MM.1S (cell line): ENCODE data around the gene KCNN2.
A peak's percentile ranks its signal among the peaks of the same experiment; 100 is the strongest.

Experiments
- DNase-seq: peaks from one replicate; pipeline ENCODE4 v3.0.0-alpha.2; 2015
- H2AFZ ChIP-seq: fragments of 300-600 bp; sonication (generic); 2 replicates; pipeline ENCODE4 v1.6.0; 2016; ENCODE audit warnings: antibody characterized with exemption, low read length
- H3F3A ChIP-seq: fragments of 300-600 bp; sonication (generic); 2 replicates; pipeline ENCODE4 v1.6.1; 2016; ENCODE audit warnings: mild to moderate bottlenecking, antibody characterized with exemption, low read length, moderate library complexity, mixed read lengths; ENCODE audit not compliant: insufficient read depth
- H3K27ac ChIP-seq: fragments of 300-600 bp; sonication (generic); 2 replicates; pipeline ENCODE4 v1.5.1; 2016; ENCODE audit warnings: mild to moderate bottlenecking, low read length
- H3K27me3 ChIP-seq: fragments of 300-600 bp; sonication (generic); replicated peaks from 2 replicates; pipeline ENCODE4 v1.6.0; 2016; ENCODE audit warnings: low read length; ENCODE audit not compliant: insufficient read depth
- H3K36me3 ChIP-seq: fragments of 300-600 bp; sonication (generic); replicated peaks from 2 replicates; pipeline ENCODE4 v1.6.1; 2016; ENCODE audit warnings: mild to moderate bottlenecking, low read length, mixed read lengths; ENCODE audit not compliant: insufficient read depth
- H3K4me1 ChIP-seq: fragments of 300-600 bp; sonication (generic); 2 replicates; pipeline ENCODE4 v1.6.1; 2016; ENCODE audit warnings: low read length, mixed read lengths
- H3K4me2 ChIP-seq: fragments of 300-600 bp; sonication (generic); 2 replicates; pipeline ENCODE4 v1.6.0; 2016; ENCODE audit warnings: low read depth, low read length
- H3K4me3 ChIP-seq: fragments of 300-600 bp; sonication (generic); 2 replicates; pipeline ENCODE4 v1.5.1; 2016; ENCODE audit warnings: low read length, mixed read lengths
- H3K79me2 ChIP-seq: fragments of 300-600 bp; sonication (generic); 2 replicates; pipeline ENCODE4 v1.6.1; 2016; ENCODE audit warnings: mixed run types, low read length, mixed read lengths
- H3K9ac ChIP-seq: fragments of 300-600 bp; sonication (generic); 2 replicates; pipeline ENCODE4 v1.6.1; 2016; ENCODE audit warnings: low read length, mixed read lengths
- H3K9me2 ChIP-seq: fragments of 300-600 bp; sonication (generic); replicated peaks from 2 replicates; pipeline ENCODE4 v1.6.1; 2016; ENCODE audit warnings: mild to moderate bottlenecking, low read length, mixed read lengths; ENCODE audit not compliant: insufficient read depth
- H3K9me3 ChIP-seq: fragments of 300-600 bp; sonication (generic); replicated peaks from 2 replicates; pipeline ENCODE4 v1.6.1; 2016; ENCODE audit warnings: mild to moderate bottlenecking, low read length, mixed read lengths; ENCODE audit not compliant: insufficient read depth
- H4K20me1 ChIP-seq: fragments of 300-600 bp; sonication (generic); 2 replicates; pipeline ENCODE4 v1.6.1; 2016; ENCODE audit warnings: mild to moderate bottlenecking, low read length, moderate library complexity, mixed read lengths; ENCODE audit not compliant: insufficient read depth
- CTCF ChIP-seq: fragments of 300-600 bp; sonication (generic); IDR thresholded peaks from 2 replicates; pipeline ENCODE4 v1.5.1; 2016; ENCODE audit warnings: antibody characterized with exemption, low read length, mixed read lengths
- EZH2 ChIP-seq: fragments of 300-600 bp; sonication (generic); optimal IDR thresholded peaks from 2 replicates; pipeline ENCODE3; 2017; ENCODE audit warnings: low read depth, mild to moderate bottlenecking, antibody characterized with exemption, low read length, mixed read lengths
- EZH2phosphoT487 ChIP-seq: fragments of 300-600 bp; sonication (generic); IDR thresholded peaks from 2 replicates; pipeline ENCODE4 v1.6.1; 2018; ENCODE audit warnings: antibody characterized with exemption, low read length

The KCNN2 gene

DNA sequence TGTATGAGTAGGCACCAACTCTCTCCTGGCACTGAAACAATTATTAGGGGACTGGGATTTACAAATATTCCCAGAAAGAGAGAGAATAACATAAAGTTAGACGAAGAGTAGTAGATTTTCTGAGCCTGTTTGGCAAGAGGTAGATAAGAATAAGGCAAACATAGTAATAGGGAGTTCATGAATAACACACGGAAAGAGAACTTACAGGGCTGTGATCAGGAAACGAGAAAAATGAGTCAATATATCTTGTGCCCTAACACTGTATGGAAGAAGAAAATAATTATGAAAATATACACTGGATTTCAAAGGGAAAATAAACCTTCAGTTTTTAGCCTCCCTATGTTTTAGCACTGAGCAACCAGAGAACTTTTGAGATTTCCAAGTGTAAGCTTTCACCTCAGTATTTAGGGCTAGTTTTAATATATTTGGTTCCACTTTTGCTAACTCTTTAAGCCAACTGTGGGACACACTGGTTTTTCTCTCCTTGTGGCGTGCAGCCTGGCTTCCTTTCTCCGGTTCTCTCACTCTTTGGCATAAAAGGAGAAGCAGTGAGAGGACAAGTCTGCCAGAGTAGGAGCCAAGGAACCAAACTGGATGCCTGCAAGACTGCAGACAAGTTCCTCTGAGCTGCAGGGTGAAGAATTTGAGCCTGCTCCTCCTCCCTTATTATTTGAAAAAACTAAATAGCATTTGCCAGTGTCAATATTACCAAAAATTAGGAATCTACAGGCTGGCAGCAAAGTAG lies 6.6 kb upstream of the KCNN2 start:
- H3K27me3 ChIP-seq: no peaks in the 10 kb centered on the region
- TF ChIP-seq EZH2 (no peak), EZH2phosphoT487 (no peak), CTCF (no peak)
- H2AFZ ChIP-seq: no peak overlapping the region
- no peaks in the 10 kb centered on the region for H3K4me1 ChIP-seq
- H3K4me3 ChIP-seq: no peak overlapping the region
- no peak for DNase-seq
- no peaks in the 10 kb centered on the region for H3K79me2 ChIP-seq
- H3F3A ChIP-seq: no peaks in the 10 kb centered on the region
- no peaks in the 10 kb centered on the region for H3K9me3 ChIP-seq
- no peaks in the 10 kb centered on the region for H3K9me2 ChIP-seq
- no peaks in the 10 kb centered on the region for H3K36me3 ChIP-seq
- no peaks in the 10 kb centered on the region for H4K20me1 ChIP-seq
- H3K27ac ChIP-seq: no peak overlapping the region
- H3K4me2 ChIP-seq: no peak overlapping the region
- H3K9ac ChIP-seq: no peak overlapping the region

- no peaks in the 10 kb centered on the region for H3K27me3 ChIP-seq
- H3K9me3 ChIP-seq: no peaks in the 10 kb centered on the region
- no peaks in the 10 kb centered on the region for H3K4me1 ChIP-seq
- H2AFZ ChIP-seq: no peak overlapping the region
- H3K4me3 ChIP-seq: no peak overlapping the region
- H3K9ac ChIP-seq: no peak overlapping the region
- peaks cover 9% of the 10 kb centered on the region; the same call in 1 of the 2 replicates for H3F3A ChIP-seq
- no peaks in the 10 kb centered on the region for H3K36me3 ChIP-seq
- no peaks in the 10 kb centered on the region for H3K9me2 ChIP-seq
- H3K27ac ChIP-seq: no peak overlapping the region
- TF ChIP-seq EZH2phosphoT487 (no peak), CTCF (peak; percentile 13; the same call in 1 of the 2 replicates)
- no peaks in the 10 kb centered on the region for H3K79me2 ChIP-seq
- no peak for DNase-seq
- no peaks in the 10 kb centered on the region for H4K20me1 ChIP-seq
- H3K4me2 ChIP-seq: no peak overlapping the region
Measured at GRCh38 chr5:114358329-114358728, 3.5 kb upstream of the KCNN2 start.

DNA sequence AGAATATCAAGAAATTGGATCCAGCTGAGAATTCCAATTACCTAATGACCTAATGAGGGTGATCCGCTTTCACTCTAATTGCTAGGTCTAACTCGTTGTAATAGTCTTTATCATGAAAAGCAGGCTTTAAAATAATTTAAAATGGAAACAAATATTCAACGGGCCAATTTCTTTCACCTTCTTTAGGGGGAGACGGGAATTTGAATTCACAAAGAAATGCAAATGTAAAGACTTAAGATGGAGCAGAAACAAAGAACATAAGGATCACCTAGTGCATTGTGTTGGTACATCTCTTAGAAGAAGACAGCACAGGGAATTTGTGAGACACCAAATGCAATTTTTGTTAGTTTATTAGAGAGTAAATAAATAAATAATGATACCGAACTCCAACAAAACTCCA lies 1.5 kb upstream of the KCNN2 start:
- no peaks in the 10 kb centered on the region for H4K20me1 ChIP-seq
- H3F3A ChIP-seq: peaks cover 9% of the 10 kb centered on the region; the same call in 1 of the 2 replicates
- TF ChIP-seq EZH2 (no peak), CTCF (no peak), EZH2phosphoT487 (no peak)
- no peaks in the 10 kb centered on the region for H3K36me3 ChIP-seq
- H3K4me2 ChIP-seq: peak overlapping the region; percentile 94
- peak overlapping the region; percentile 23; the same call in 1 of the 2 replicates for H3K9ac ChIP-seq
- no peaks in the 10 kb centered on the region for H3K9me2 ChIP-seq
- no peaks in the 10 kb centered on the region for H3K4me1 ChIP-seq
- H3K9me3 ChIP-seq: no peaks in the 10 kb centered on the region
- no peaks in the 10 kb centered on the region for H3K27me3 ChIP-seq
- no peak overlapping the region for H3K27ac ChIP-seq
- peak overlapping the region; percentile 96 for H3K4me3 ChIP-seq
- peak overlapping the region; percentile 100 for H2AFZ ChIP-seq
- no peaks in the 10 kb centered on the region for H3K79me2 ChIP-seq
- no peak for DNase-seq
